ENCODE data around the gene DNAAF2.

- TF ChIP-seq POLR2A (IDR thresholded peaks at IDR 0.05; ENCODE audit: low read length) (no peak), GATA1 (IDR thresholded peaks at IDR 0.05; ENCODE audit: low read depth, low read length) (no peak)
These were observed 6.7 kb upstream of the DNAAF2 start for GRCh38 chr14:49641697-49642129.
